ENCODE measurements around the gene AFDN.

DNA sequence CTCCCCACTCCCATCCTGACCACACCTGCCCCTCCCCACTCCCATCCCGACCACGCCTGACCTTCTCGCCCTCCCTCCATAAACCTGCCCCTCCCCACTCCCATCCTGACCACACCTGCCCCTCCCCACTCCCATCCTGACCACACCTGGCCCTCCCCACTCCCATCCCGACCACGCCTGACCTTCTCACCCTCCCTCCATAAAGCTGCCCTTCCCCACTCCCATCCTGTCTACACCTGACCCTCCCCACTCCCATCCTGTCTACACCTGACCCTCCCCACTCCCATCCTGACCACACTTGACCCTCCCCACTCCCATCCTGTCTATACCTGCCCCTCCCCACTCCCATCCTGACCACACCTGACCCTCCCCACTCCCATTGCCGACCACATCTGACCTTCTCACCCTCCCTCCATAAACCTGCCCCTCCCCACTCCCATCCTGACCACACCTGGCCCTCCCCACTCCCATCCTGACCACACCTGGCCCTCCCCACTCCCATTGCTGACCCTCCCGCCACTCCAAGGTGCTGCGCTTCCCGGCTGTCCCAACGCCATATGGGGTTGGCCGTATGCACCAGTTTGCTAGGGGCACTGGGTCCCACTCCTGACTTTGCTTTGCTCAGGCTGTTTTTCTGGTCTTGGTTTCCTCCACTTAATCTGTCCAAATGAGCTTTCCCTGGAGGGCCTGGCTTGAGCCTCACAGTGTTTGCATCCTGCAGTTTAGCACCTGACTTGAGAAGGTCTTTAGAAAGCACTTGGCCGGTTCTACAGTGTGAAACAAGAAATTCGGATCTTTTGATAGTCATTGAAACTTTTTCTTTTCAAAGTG is 173.7 kb downstream of the AFDN start:
- TF ChIP-seq, protein P1, sequence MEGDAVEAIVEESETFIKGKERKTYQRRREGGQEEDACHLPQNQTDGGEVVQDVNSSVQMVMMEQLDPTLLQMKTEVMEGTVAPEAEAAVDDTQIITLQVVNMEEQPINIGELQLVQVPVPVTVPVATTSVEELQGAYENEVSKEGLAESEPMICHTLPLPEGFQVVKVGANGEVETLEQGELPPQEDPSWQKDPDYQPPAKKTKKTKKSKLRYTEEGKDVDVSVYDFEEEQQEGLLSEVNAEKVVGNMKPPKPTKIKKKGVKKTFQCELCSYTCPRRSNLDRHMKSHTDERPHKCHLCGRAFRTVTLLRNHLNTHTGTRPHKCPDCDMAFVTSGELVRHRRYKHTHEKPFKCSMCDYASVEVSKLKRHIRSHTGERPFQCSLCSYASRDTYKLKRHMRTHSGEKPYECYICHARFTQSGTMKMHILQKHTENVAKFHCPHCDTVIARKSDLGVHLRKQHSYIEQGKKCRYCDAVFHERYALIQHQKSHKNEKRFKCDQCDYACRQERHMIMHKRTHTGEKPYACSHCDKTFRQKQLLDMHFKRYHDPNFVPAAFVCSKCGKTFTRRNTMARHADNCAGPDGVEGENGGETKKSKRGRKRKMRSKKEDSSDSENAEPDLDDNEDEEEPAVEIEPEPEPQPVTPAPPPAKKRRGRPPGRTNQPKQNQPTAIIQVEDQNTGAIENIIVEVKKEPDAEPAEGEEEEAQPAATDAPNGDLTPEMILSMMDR (conservative IDR thresholded peaks at IDR 0.05; ENCODE audit: low read depth, low read length), result no peak
- no peak for TF ChIP-seq EZH2 (IDR thresholded peaks at IDR 0.05; ENCODE audit: borderline replicate concordance, low read depth, low read length, poor library complexity, severe bottlenecking)
